PFSK-1 (cell line): Measurements from ENCODE around the gene CACNB2.

Experiments
- FOXP2 ChIP-seq: optimal IDR thresholded peaks from 2 replicates; pipeline ENCODE3; 2011; ENCODE audit warnings: borderline replicate concordance, control low read depth, inconsistent platforms; ENCODE audit not compliant: insufficient read depth; ENCODE audit errors: extremely low read length, extremely low read depth
- SIN3A ChIP-seq: IDR thresholded peaks from 2 replicates; pipeline ENCODE4 v1.6.1; 2012; ENCODE audit warnings: mild to moderate bottlenecking, low read length, moderate library complexity, borderline replicate concordance; ENCODE audit not compliant: insufficient read depth
- TF ChIP-seq, protein P1 (sequence below), 2 experiments: IDR thresholded peaks; 2 replicates each; pipeline versions ENCODE4 v1.6.1 to v1.8.0; 2011 to 2012; ENCODE audit warnings: low read depth in 2 of 2, low read length in 2 of 2, control low read depth in 1 of 2, inconsistent platforms in 1 of 2, mild to moderate bottlenecking in 1 of 2, moderate library complexity in 1 of 2; ENCODE audit not compliant: insufficient read depth in 1 of 2

DNA sequence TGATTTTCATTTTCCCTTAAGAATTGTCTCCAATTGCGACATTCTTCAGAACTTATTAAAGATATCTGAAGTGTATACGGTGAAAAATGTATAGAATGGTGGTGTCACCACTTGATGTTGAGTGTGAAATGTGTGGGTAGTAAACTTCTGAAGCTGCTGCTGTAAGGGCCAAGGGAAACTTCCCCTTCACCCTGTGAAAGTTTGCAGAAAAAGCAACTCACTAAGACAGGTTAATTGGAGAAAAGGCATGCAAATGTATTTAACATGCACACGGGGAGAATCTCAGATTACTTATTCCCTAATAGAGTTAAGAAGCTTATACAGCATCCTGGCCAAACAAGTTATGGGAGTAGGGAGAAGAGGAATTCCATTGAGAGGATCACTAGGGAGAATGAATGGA is 338.1 kb downstream of the CACNB2 start:
- TF ChIP-seq, protein P1, sequence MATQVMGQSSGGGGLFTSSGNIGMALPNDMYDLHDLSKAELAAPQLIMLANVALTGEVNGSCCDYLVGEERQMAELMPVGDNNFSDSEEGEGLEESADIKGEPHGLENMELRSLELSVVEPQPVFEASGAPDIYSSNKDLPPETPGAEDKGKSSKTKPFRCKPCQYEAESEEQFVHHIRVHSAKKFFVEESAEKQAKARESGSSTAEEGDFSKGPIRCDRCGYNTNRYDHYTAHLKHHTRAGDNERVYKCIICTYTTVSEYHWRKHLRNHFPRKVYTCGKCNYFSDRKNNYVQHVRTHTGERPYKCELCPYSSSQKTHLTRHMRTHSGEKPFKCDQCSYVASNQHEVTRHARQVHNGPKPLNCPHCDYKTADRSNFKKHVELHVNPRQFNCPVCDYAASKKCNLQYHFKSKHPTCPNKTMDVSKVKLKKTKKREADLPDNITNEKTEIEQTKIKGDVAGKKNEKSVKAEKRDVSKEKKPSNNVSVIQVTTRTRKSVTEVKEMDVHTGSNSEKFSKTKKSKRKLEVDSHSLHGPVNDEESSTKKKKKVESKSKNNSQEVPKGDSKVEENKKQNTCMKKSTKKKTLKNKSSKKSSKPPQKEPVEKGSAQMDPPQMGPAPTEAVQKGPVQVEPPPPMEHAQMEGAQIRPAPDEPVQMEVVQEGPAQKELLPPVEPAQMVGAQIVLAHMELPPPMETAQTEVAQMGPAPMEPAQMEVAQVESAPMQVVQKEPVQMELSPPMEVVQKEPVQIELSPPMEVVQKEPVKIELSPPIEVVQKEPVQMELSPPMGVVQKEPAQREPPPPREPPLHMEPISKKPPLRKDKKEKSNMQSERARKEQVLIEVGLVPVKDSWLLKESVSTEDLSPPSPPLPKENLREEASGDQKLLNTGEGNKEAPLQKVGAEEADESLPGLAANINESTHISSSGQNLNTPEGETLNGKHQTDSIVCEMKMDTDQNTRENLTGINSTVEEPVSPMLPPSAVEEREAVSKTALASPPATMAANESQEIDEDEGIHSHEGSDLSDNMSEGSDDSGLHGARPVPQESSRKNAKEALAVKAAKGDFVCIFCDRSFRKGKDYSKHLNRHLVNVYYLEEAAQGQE (IDR thresholded peaks at IDR 0.05; ENCODE audit: insufficient read depth in 1 of 2, low read depth in 2 of 2, low read length in 2 of 2): no peak
- no peak for TF ChIP-seq SIN3A
- no peak for TF ChIP-seq FOXP2
